Endodermal cell (in vitro differentiated cells): ENCODE data around the gene MORN4. TPM values are rescaled to one million over a fixed set of nuclear protein-coding genes. Genes with fewer than 3 reads are reported as not detected.
A peak's percentile ranks its signal among the peaks of the same experiment; 100 is the strongest.

Experiments
- DNase-seq: peaks from one replicate; pipeline ENCODE4 v3.0.0-alpha.2; 2017
- H3K27ac ChIP-seq: 2 replicates; pipeline ENCODE4 v1.5.1; 2013; ENCODE audit warnings: mild to moderate bottlenecking, low read depth, low read length, moderate library complexity
- H3K27me3 ChIP-seq: 2 replicates; pipeline ENCODE4 v1.6.1; 2013; ENCODE audit warnings: mild to moderate bottlenecking, low read length, moderate library complexity; ENCODE audit not compliant: insufficient read depth, control insufficient read depth, poor library complexity, severe bottlenecking
- H3K36me3 ChIP-seq: 2 replicates; pipeline ENCODE4 v1.7.0; 2013; ENCODE audit warnings: mild to moderate bottlenecking, low read length, moderate library complexity; ENCODE audit not compliant: control insufficient read depth, insufficient read depth
- H3K4me1 ChIP-seq: one replicate; pipeline ENCODE4 v1.7.0; 2013; ENCODE audit warnings: low read length; ENCODE audit not compliant: control insufficient read depth, insufficient read depth
- H3K4me3 ChIP-seq: 2 replicates; pipeline ENCODE4 v1.5.1; 2013; ENCODE audit warnings: mild to moderate bottlenecking, low read length, moderate library complexity
- H3K9ac ChIP-seq: 2 replicates; pipeline ENCODE4 v1.6.1; 2013; ENCODE audit warnings: mild to moderate bottlenecking, low read length, moderate library complexity; ENCODE audit not compliant: poor library complexity, severe bottlenecking; ENCODE audit errors: extremely low read depth
- H3K9me3 ChIP-seq: 2 replicates; pipeline ENCODE4 v1.6.1; 2013; ENCODE audit warnings: mild to moderate bottlenecking, low read length, moderate library complexity; ENCODE audit not compliant: control insufficient read depth
- H3K27ac Mint-ChIP-seq: 2 replicates; pipeline ENCODE4 v1.8.0; 2020; ENCODE audit warnings: mixed read lengths
- H3K27me3 Mint-ChIP-seq: 2 replicates; pipeline ENCODE4 v1.8.0; 2021; ENCODE audit warnings: mild to moderate bottlenecking, mixed read lengths; ENCODE audit not compliant: insufficient read depth
- H3K36me3 Mint-ChIP-seq: 2 replicates; pipeline ENCODE4 v1.8.0; 2020; ENCODE audit warnings: low read depth, mixed read lengths
- H3K4me1 Mint-ChIP-seq: 2 replicates; pipeline ENCODE4 v1.8.0; 2020; ENCODE audit warnings: mixed read lengths
- H3K4me3 Mint-ChIP-seq: 2 replicates; pipeline ENCODE4 v1.8.0; 2020; ENCODE audit warnings: mild to moderate bottlenecking, moderate library complexity, mixed read lengths
- H3K9me3 Mint-ChIP-seq: 2 replicates; pipeline ENCODE4 v1.8.0; 2020; ENCODE audit warnings: mild to moderate bottlenecking, mixed read lengths
- CTCF ChIP-seq: fragments of 200-600 bp; sonication (generic); conservative IDR thresholded peaks from 2 replicates; pipeline ENCODE4 v1.5.0; 2021; ENCODE audit warnings: antibody characterized with exemption, mild to moderate bottlenecking
- whole genome bisulfite sequencing, 2 experiments: methylation state at CpG; one replicate each; pipeline versions ENCODE4 v1.1.5 to v1.1.7; 2013; ENCODE audit warnings: missing lambda C conversion rate in 2 of 2, mixed read lengths in 1 of 2; ENCODE audit not compliant: insufficient coverage in 1 of 2, insufficient read length in 1 of 2; 5-methylcytosine and 5-hydroxymethylcytosine counted together
- total RNA-seq, 2 donors: library from RNA; stranded (reverse); fragmentation: NEBNext Ultra II Directional in 1 of 2; extraction: Animal tissue kit (Norgen Biotek cat#: 25700) in 1 of 2; gene quantifications; 2 replicates in 1 of 2; 3 replicates in 1 of 2; pipeline ENCODE4 v1.2.1, GENCODE V29; 2021

The MORN4 gene
- total RNA-seq, 2 donors from 2014 or later, result 19.0 to 21.3 TPM

- H3K36me3 ChIP-seq, result peaks cover 8% of the 10 kb centered on the region
- no peak within 1 kb of the TSS for H3K4me3 ChIP-seq
- no peaks in the 10 kb centered on the region for H3K4me1 ChIP-seq
- no peaks in the 10 kb centered on the region for H3K27me3 Mint-ChIP-seq
- H3K4me1 Mint-ChIP-seq, result no peaks in the 10 kb centered on the region
- no peak within 1 kb of the TSS for H3K4me3 Mint-ChIP-seq
- no peaks in the 10 kb centered on the region for H3K27me3 ChIP-seq
- no peak within 1 kb of the TSS for H3K27ac Mint-ChIP-seq
- no peak within 1 kb of the TSS for H3K9ac ChIP-seq
- no peaks in the 10 kb centered on the region for H3K9me3 Mint-ChIP-seq
- WGBS, 2 experiments, result 0 to 82% methylated on average over 1 to 16 of the region's 16 CpGs
- peak; percentile 91 for TF ChIP-seq CTCF
- H3K27ac ChIP-seq, result peak within 1 kb of the TSS; percentile 57
- DNase-seq, result peak; percentile 95
- H3K36me3 Mint-ChIP-seq, result peaks cover 6% of the 10 kb centered on the region
- no peaks in the 10 kb centered on the region for H3K9me3 ChIP-seq
These were observed 60.9 kb downstream of the MORN4 start, which contains the start of gene ANKRD2 for GRCh38 chr10:97572214-97572989. Gene ANKRD2 (plus strand): TSS chr10:97572779. CDS start chr10:97572789, 10 bp downstream.

- Histone ChIP-seq H3K27ac (peak overlapping the region; percentile 57), H3K9me3 (no peaks in the 10 kb centered on the region), H3K36me3 (peaks cover 8% of the 10 kb centered on the region), H3K27me3 (no peaks in the 10 kb centered on the region), H3K9ac (no peak overlapping the region), H3K4me3 (no peak overlapping the region), H3K4me1 (peaks cover under 1% of the 10 kb centered on the region)
- H3K4me1 Mint-ChIP-seq, result peaks cover 1% of the 10 kb centered on the region
- no peaks in the 10 kb centered on the region for H3K9me3 Mint-ChIP-seq
- 92 to 97% methylated on average over 3 of the region's 3 CpGs for WGBS, 2 experiments
- no peak for DNase-seq
- TF ChIP-seq CTCF, result no peak
- no peak overlapping the region for H3K27ac Mint-ChIP-seq
- no peaks in the 10 kb centered on the region for H3K27me3 Mint-ChIP-seq
- H3K4me3 Mint-ChIP-seq, result no peak overlapping the region
- H3K36me3 Mint-ChIP-seq, result peaks cover 6% of the 10 kb centered on the region
These were observed 61.7 kb downstream of the MORN4 start for GRCh38 chr10:97571622-97572021.

GRCh38 chr10:97570789-97571471 is 62.4 kb downstream of the MORN4 start:
- Histone ChIP-seq H3K9ac (no peak overlapping the region), H3K4me1 (peaks cover 5% of the 10 kb centered on the region), H3K27ac (no peak overlapping the region), H3K9me3 (no peaks in the 10 kb centered on the region), H3K27me3 (no peaks in the 10 kb centered on the region), H3K4me3 (no peak overlapping the region), H3K36me3 (peaks cover 8% of the 10 kb centered on the region)
- Mint-ChIP-seq H3K9me3 (no peaks in the 10 kb centered on the region), H3K4me1 (peaks cover 8% of the 10 kb centered on the region), H3K36me3 (peaks cover 6% of the 10 kb centered on the region), H3K27ac (no peak overlapping the region), H3K27me3 (no peaks in the 10 kb centered on the region), H3K4me3 (no peak overlapping the region)
- no peak for TF ChIP-seq CTCF
- DNase-seq, result no peak
- WGBS, 2 experiments, result 86 to 100% methylated on average over 1 to 5 of the region's 5 CpGs
